Transverse colon (tissue), 4 donors: ENCODE data around the gene C8A.

Experiments
- EP300 ChIP-seq: sonication (generic); formaldehyde crosslinking; IDR thresholded peaks from one replicate; pipeline ENCODE4 v1.6.1; 2017; ENCODE audit warnings: antibody characterized with exemption, low read depth
- POLR2A ChIP-seq: fragments of 450-650 bp; IDR thresholded peaks from one replicate; pipeline ENCODE4 v1.6.1; 2016; ENCODE audit warnings: antibody characterized with exemption, mild to moderate bottlenecking, moderate library complexity
- POLR2AphosphoS5 ChIP-seq, 3 donors: sonication (generic); formaldehyde crosslinking; IDR thresholded peaks; one replicate each; pipeline ENCODE4 v1.6.1; 2016; ENCODE audit warnings: antibody characterized with exemption in 3 of 3
- TF ChIP-seq, protein P1 (sequence below), 5 experiments: fragments of 200-600 bp in 3 of 5; fragments of 450-650 bp in 2 of 5; sonication (generic) in 3 of 5; IDR thresholded peaks; 1 replicate in 2 of 5; 2 replicates in 3 of 5; pipeline ENCODE4 v1.5.1; 2016 to 2017; ENCODE audit warnings: antibody characterized with exemption in 5 of 5, inconsistent platforms in 3 of 5, mild to moderate bottlenecking in 2 of 5, moderate library complexity in 1 of 5

GRCh38 chr1:56958526-56958925 lies 103.9 kb downstream of the C8A start:
- TF ChIP-seq, protein P1, sequence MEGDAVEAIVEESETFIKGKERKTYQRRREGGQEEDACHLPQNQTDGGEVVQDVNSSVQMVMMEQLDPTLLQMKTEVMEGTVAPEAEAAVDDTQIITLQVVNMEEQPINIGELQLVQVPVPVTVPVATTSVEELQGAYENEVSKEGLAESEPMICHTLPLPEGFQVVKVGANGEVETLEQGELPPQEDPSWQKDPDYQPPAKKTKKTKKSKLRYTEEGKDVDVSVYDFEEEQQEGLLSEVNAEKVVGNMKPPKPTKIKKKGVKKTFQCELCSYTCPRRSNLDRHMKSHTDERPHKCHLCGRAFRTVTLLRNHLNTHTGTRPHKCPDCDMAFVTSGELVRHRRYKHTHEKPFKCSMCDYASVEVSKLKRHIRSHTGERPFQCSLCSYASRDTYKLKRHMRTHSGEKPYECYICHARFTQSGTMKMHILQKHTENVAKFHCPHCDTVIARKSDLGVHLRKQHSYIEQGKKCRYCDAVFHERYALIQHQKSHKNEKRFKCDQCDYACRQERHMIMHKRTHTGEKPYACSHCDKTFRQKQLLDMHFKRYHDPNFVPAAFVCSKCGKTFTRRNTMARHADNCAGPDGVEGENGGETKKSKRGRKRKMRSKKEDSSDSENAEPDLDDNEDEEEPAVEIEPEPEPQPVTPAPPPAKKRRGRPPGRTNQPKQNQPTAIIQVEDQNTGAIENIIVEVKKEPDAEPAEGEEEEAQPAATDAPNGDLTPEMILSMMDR (IDR thresholded peaks at IDR 0.05), result no peak
- TF ChIP-seq POLR2A, result no peak
- no peak for TF ChIP-seq POLR2AphosphoS5 (IDR thresholded peaks at IDR 0.05)
- no peak for TF ChIP-seq EP300
